Measurements from ENCODE around the gene CHDH.

DNA sequence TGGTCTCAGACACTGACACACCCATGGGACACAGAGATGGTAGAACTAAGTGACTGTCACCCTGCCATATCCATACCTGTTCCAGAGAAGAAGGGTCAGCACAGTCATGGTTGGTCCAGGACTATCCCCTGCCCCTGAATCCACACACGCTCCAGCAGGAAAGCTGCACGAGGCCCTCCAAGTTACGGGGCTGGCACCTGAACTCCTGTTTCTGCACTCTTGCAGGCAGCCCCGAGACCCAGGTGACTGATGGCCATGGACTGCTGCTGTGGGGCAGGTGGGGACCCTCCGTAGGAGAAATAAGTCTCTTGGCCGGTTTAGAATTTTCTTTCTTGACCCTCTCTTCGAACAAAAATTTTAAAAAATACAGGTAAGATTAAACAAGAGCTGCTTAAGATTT is 30.6 kb downstream of the CHDH start:
- TF ChIP-seq CTCF (IDR thresholded peaks at IDR 0.05; ENCODE audit: borderline replicate concordance, extremely low read depth, low read length, poor library complexity, severe bottlenecking), result no peak
- no peak for TF ChIP-seq EZH2 (IDR thresholded peaks at IDR 0.05; ENCODE audit: borderline replicate concordance, low read depth, low read length, severe bottlenecking)
